GM12872 (cell line): Measurements from ENCODE around the gene MBP.

Experiments
- CTCF ChIP-seq: IDR thresholded peaks from 3 replicates; pipeline ENCODE4 v1.5.1; 2011; ENCODE audit warnings: low read depth, mild to moderate bottlenecking, low read length, moderate library complexity; ENCODE audit not compliant: insufficient read depth

The MBP gene

GRCh38 chr18:77030201-77030600 lies 102.4 kb downstream of the MBP start:
- TF ChIP-seq CTCF: no peak

GRCh38 chr18:77025831-77026363 lies 106.7 kb downstream of the MBP start:
- no peak for TF ChIP-seq CTCF

GRCh38 chr18:77025123-77025522 lies 107.5 kb downstream of the MBP start:
- no peak for TF ChIP-seq CTCF

GRCh38 chr18:77024476-77024875 lies 108.1 kb downstream of the MBP start:
- no peak for TF ChIP-seq CTCF

GRCh38 chr18:77023102-77023782 lies 109.3 kb downstream of the MBP start:
- TF ChIP-seq CTCF: no peak

- TF ChIP-seq CTCF: no peak
These were observed 110.0 kb downstream of the MBP start for GRCh38 chr18:77022556-77022955.

- TF ChIP-seq CTCF: no peak
These were observed 110.5 kb downstream of the MBP start for GRCh38 chr18:77022116-77022515.
